Fibroblast of lung (primary cell): ENCODE data around the gene FHDC1. TPM values are rescaled to one million over a fixed set of nuclear protein-coding genes. Genes with fewer than 3 reads are reported as not detected.

Experiments used
- DNase-seq, 2 donors: peaks; one replicate each; pipeline versions ENCODE4 v3.0.0 to v3.0.0-alpha.2; 2010; ENCODE audit warnings: low read depth in 2 of 2
- H2AFZ ChIP-seq: 2 replicates; pipeline ENCODE4 v1.5.1; 2012; ENCODE audit warnings: low read length, control low read depth, inconsistent platforms
- H3K27ac ChIP-seq: 2 replicates; pipeline ENCODE4 v1.5.1; 2011; ENCODE audit warnings: low read length, control low read depth; ENCODE audit not compliant: insufficient read depth
- H3K27me3 ChIP-seq: 2 replicates; pipeline ENCODE4 v1.5.1; 2011; ENCODE audit warnings: mild to moderate bottlenecking, low read length; ENCODE audit not compliant: control insufficient read depth, insufficient read depth
- H3K36me3 ChIP-seq: 2 replicates; pipeline ENCODE4 v1.5.1; 2011; ENCODE audit warnings: low read length; ENCODE audit not compliant: control insufficient read depth, insufficient read depth
- H3K4me1 ChIP-seq: 2 replicates; pipeline ENCODE4 v1.5.1; 2011; ENCODE audit warnings: low read length; ENCODE audit not compliant: control insufficient read depth, insufficient read depth; ENCODE audit errors: extremely low read depth
- H3K4me2 ChIP-seq: 2 replicates; pipeline ENCODE4 v1.5.1; 2011; ENCODE audit warnings: low read length, control low read depth; ENCODE audit not compliant: insufficient read depth; ENCODE audit errors: extremely low read depth
- H3K4me3 ChIP-seq, 4 experiments: fragments of 200-600 bp in 1 of 4; sonication (generic) in 1 of 4; replicated peaks in 1 of 4; 2 replicates each; pipeline ENCODE4 v1.5.1; 2011 to 2016; ENCODE audit warnings: low read length in 4 of 4, low read depth in 3 of 4, mild to moderate bottlenecking in 3 of 4, control low read depth in 2 of 4, inconsistent platforms in 1 of 4, mixed read lengths in 1 of 4; ENCODE audit not compliant: insufficient read depth in 1 of 4; ENCODE audit errors: control extremely low read depth in 1 of 4
- H3K79me2 ChIP-seq: 2 replicates; pipeline ENCODE4 v1.5.1; 2012; ENCODE audit warnings: mild to moderate bottlenecking, low read length, inconsistent platforms; ENCODE audit not compliant: control insufficient read depth, insufficient read depth
- H3K9ac ChIP-seq: 2 replicates; pipeline ENCODE4 v1.5.1; 2011; ENCODE audit warnings: mild to moderate bottlenecking, low read length, control low read depth; ENCODE audit not compliant: insufficient read depth
- H3K9me3 ChIP-seq: 2 replicates; pipeline ENCODE4 v1.5.1; 2012; ENCODE audit warnings: low read depth, low read length; ENCODE audit not compliant: control insufficient read depth, insufficient read depth
- H4K20me1 ChIP-seq: 2 replicates; pipeline ENCODE4 v1.5.1; 2011; ENCODE audit warnings: low read length; ENCODE audit not compliant: control insufficient read depth, insufficient read depth; ENCODE audit errors: extremely low read depth
- CTCF ChIP-seq, 2 donors: IDR thresholded peaks in 1 of 2; conservative IDR thresholded peaks in 1 of 2; 1 replicate in 1 of 2; 2 replicates in 1 of 2; pipeline ENCODE4 v1.5.1; 2011 to 2012; ENCODE audit warnings: low read length in 2 of 2, control low read depth in 1 of 2, inconsistent platforms in 1 of 2, low read depth in 1 of 2, mild to moderate bottlenecking in 1 of 2
- EZH2 ChIP-seq: IDR thresholded peaks from 2 replicates; pipeline ENCODE4 v1.5.1; 2012; ENCODE audit warnings: low read length, control low read depth, mild to moderate bottlenecking; ENCODE audit errors: missing control alignments
- polyA plus RNA-seq, 2 donors: library from polyadenylated mRNA; depleted of rRNA in 1 of 2; stranded (reverse) in 1 of 2; unstranded in 1 of 2; fragments of >200 nt; gene quantifications; 2 replicates each; pipeline ENCODE4 v1.2.1, GENCODE V29; 2011 to 2012; ENCODE audit warnings: missing spikeins in 1 of 2
- total RNA-seq: library from RNA; depleted of rRNA; stranded (reverse); fragments of >200 nt; gene quantifications from 2 replicates; pipeline ENCODE4 v1.2.1, GENCODE V29; 2014

Gene FHDC1
- total and polyA plus RNA-seq, 2 donors (not counting 1 experiment from before 2014, with no cell fraction given) = 0.14 to 0.33 TPM

DNA sequence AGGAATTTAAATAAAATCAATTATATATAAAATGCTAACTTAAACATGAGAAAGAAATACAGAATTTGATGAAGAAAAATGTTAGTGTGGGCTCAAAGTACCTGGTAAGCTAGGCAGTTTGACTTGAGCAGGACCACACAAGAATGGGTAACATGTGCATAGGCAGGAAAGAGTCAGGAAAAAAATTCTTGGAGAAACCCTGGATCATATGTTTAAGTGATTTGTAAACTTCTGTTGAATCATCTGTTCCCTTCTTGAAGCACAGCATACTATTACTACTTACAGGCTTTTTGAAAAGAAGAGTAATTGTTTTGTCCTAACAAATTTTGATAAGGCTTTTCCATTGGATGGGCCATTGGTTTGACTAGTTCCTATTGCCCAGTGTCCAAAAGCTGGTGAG lies 37.5 kb upstream of the FHDC1 start:
- H3K79me2 ChIP-seq = no peaks in the 10 kb centered on the region
- no peaks in the 10 kb centered on the region for H4K20me1 ChIP-seq
- TF ChIP-seq EZH2 = no peak
- no peak for TF ChIP-seq CTCF (conservative IDR thresholded peaks at IDR 0.05 in 1 of 2, IDR thresholded peaks at IDR 0.05 in 1 of 2; ENCODE audit: low read depth in 1 of 2, low read length in 2 of 2)
- no peaks in the 10 kb centered on the region for H3K4me1 ChIP-seq
- no peak overlapping the region for H3K4me3 ChIP-seq
- H3K27me3 ChIP-seq = no peaks in the 10 kb centered on the region
- no peaks in the 10 kb centered on the region for H3K9me3 ChIP-seq
- no peak overlapping the region for H2AFZ ChIP-seq
- H3K36me3 ChIP-seq = no peaks in the 10 kb centered on the region
- no peak overlapping the region for H3K4me2 ChIP-seq
- DNase-seq = no peak
- H3K27ac ChIP-seq = no peak overlapping the region
- H3K9ac ChIP-seq = no peak overlapping the region

DNA sequence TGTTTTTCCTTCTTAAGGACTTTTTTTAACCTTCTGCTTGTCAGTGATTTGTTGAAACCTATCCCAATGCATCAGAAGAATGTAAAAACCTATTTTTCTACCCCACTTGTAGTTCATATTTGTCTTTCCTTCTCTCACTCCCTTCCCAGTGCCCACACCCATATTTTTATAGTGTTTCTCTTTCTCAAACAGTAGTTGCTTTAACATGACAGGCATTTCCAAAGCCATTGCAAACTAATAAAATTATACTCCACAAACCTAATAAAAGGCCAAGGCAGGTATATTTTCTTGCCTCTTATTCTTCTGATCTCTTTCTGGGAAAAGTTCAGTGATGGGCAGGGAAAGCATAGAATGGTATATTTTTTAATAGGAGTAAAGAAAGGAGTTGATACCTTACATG lies 35.7 kb upstream of the FHDC1 start:
- no peaks in the 10 kb centered on the region for H3K9me3 ChIP-seq

GRCh38 chr4:152901205-152901604 lies 34.9 kb upstream of the FHDC1 start:
- H4K20me1 ChIP-seq = no peaks in the 10 kb centered on the region
- TF ChIP-seq CTCF (conservative IDR thresholded peaks at IDR 0.05 in 1 of 2, IDR thresholded peaks at IDR 0.05 in 1 of 2; ENCODE audit: low read depth in 1 of 2, low read length in 2 of 2) (no peak), EZH2 (no peak)
- H3K36me3 ChIP-seq = no peaks in the 10 kb centered on the region
- no peak overlapping the region for H3K4me2 ChIP-seq
- no peak overlapping the region for H2AFZ ChIP-seq
- no peaks in the 10 kb centered on the region for H3K79me2 ChIP-seq
- H3K4me1 ChIP-seq = no peaks in the 10 kb centered on the region
- peak in 1 of 2 donors; percentile 8 for DNase-seq
- H3K9ac ChIP-seq = no peak overlapping the region
- no peaks in the 10 kb centered on the region for H3K9me3 ChIP-seq
- no peak overlapping the region for H3K27ac ChIP-seq
- H3K4me3 ChIP-seq = no peak overlapping the region
- H3K27me3 ChIP-seq = no peaks in the 10 kb centered on the region

More for the DNA sequence above, 35.7 kb upstream of the FHDC1 start:
- H3K4me3 ChIP-seq = no peak overlapping the region
- H3K79me2 ChIP-seq = no peaks in the 10 kb centered on the region
- no peak overlapping the region for H3K9ac ChIP-seq
- no peak overlapping the region for H3K4me2 ChIP-seq
- no peak overlapping the region for H2AFZ ChIP-seq
- no peaks in the 10 kb centered on the region for H4K20me1 ChIP-seq
- no peaks in the 10 kb centered on the region for H3K27me3 ChIP-seq
- H3K4me1 ChIP-seq = no peaks in the 10 kb centered on the region
- H3K36me3 ChIP-seq = no peaks in the 10 kb centered on the region
- TF ChIP-seq EZH2 = no peak
- TF ChIP-seq CTCF (conservative IDR thresholded peaks at IDR 0.05 in 1 of 2, IDR thresholded peaks at IDR 0.05 in 1 of 2; ENCODE audit: low read depth in 1 of 2, low read length in 2 of 2) = no peak
- no peak overlapping the region for H3K27ac ChIP-seq
- DNase-seq = no peak
